DOHH2 (cell line): ENCODE data around the gene DACT2.

ENCODE experiments used
- EZH2phosphoT487 ChIP-seq: fragments of 200-600 bp; sonication (generic); IDR thresholded peaks from 2 replicates; pipeline ENCODE4 v1.6.1; 2017; ENCODE audit warnings: borderline replicate concordance, mild to moderate bottlenecking, antibody characterized with exemption, low read length, moderate library complexity, mixed read lengths
- TF ChIP-seq, protein P1 (sequence below): fragments of 200-600 bp; sonication (generic); IDR thresholded peaks from one replicate; pipeline ENCODE4 v1.5.1; 2014; ENCODE audit warnings: antibody characterized with exemption, mild to moderate bottlenecking, low read depth, low read length; ENCODE audit not compliant: poor library complexity, severe bottlenecking

DNA sequence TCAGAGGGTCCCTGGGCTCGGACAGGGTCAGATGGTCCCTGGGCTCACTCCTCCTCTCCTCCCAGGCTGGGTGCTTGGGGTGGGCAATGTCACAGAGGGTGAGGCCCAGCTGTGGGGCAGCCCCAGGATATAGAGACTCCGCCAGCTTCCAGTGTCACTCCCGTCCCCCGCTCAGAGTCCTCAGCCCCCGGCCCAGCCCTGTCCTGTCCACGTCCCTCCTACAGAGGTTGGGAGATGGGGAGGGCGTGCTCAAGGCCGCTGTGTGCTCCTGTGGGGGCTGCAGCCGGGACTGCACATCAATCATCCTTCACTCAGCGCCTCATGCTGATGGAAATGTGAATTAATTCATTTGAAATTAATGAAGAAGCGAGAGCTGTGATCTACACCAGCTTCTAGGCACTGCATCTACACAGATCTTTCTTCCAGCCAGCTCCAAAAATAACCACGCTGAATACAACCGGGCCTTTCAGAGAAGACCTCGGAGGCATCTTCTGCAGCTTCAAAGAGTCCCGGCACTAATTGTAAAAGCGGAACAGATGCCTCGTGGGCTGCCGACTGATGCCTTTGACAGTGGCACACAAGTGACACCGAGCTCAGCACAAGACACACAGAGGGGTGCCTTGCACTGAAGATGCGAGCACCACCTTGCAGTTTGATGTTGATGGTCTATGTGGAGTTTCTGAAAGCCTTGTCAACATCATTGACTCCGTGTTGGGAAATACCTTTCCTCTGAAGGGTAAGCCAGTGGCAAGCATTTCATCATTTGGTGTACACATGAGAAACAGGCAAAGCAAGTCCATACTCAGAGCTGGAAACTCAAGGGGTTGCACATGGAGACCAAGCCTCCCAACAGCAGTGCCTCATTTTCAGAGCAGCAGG is 39.3 kb downstream of the DACT2 start:
- TF ChIP-seq, protein P1, sequence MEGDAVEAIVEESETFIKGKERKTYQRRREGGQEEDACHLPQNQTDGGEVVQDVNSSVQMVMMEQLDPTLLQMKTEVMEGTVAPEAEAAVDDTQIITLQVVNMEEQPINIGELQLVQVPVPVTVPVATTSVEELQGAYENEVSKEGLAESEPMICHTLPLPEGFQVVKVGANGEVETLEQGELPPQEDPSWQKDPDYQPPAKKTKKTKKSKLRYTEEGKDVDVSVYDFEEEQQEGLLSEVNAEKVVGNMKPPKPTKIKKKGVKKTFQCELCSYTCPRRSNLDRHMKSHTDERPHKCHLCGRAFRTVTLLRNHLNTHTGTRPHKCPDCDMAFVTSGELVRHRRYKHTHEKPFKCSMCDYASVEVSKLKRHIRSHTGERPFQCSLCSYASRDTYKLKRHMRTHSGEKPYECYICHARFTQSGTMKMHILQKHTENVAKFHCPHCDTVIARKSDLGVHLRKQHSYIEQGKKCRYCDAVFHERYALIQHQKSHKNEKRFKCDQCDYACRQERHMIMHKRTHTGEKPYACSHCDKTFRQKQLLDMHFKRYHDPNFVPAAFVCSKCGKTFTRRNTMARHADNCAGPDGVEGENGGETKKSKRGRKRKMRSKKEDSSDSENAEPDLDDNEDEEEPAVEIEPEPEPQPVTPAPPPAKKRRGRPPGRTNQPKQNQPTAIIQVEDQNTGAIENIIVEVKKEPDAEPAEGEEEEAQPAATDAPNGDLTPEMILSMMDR = no peak
- no peak for TF ChIP-seq EZH2phosphoT487
